ENCODE measurements around the gene KRT35. TPM values are rescaled to one million over a fixed set of nuclear protein-coding genes. Genes with fewer than 3 reads are reported as not detected.

Gene KRT35
- total and polyA plus RNA-seq, 12 donors = not detected

DNA sequence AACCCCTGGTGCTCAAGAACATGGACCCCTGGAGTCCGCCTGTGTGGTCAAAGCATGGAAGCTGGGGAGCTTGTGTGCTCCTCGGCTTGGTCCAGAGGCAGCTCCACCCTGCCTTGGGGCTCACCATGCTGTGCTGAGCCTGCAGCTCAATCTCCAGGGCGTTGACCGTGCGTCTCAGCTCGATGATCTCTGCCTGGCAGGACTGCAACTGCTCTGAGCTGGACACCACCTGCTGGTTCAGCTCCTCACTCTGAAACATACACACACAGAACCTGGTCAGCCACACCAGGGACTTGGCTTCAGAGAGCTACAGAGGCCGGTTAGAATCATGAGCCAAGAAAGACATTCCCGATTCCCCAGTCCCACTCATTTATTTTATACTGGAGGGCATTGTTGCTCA, 2.7 kb downstream of the KRT35 start:
- 88 to 89% (median 89%) methylated on average over 3 to 8 of the region's 8 CpGs for WGBS, 4 donors
- TF ChIP-seq, protein P1, sequence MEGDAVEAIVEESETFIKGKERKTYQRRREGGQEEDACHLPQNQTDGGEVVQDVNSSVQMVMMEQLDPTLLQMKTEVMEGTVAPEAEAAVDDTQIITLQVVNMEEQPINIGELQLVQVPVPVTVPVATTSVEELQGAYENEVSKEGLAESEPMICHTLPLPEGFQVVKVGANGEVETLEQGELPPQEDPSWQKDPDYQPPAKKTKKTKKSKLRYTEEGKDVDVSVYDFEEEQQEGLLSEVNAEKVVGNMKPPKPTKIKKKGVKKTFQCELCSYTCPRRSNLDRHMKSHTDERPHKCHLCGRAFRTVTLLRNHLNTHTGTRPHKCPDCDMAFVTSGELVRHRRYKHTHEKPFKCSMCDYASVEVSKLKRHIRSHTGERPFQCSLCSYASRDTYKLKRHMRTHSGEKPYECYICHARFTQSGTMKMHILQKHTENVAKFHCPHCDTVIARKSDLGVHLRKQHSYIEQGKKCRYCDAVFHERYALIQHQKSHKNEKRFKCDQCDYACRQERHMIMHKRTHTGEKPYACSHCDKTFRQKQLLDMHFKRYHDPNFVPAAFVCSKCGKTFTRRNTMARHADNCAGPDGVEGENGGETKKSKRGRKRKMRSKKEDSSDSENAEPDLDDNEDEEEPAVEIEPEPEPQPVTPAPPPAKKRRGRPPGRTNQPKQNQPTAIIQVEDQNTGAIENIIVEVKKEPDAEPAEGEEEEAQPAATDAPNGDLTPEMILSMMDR (IDR thresholded peaks at IDR 0.05) = no peak
- no peak for TF ChIP-seq POLR2A (IDR thresholded peaks at IDR 0.05)

DNA sequence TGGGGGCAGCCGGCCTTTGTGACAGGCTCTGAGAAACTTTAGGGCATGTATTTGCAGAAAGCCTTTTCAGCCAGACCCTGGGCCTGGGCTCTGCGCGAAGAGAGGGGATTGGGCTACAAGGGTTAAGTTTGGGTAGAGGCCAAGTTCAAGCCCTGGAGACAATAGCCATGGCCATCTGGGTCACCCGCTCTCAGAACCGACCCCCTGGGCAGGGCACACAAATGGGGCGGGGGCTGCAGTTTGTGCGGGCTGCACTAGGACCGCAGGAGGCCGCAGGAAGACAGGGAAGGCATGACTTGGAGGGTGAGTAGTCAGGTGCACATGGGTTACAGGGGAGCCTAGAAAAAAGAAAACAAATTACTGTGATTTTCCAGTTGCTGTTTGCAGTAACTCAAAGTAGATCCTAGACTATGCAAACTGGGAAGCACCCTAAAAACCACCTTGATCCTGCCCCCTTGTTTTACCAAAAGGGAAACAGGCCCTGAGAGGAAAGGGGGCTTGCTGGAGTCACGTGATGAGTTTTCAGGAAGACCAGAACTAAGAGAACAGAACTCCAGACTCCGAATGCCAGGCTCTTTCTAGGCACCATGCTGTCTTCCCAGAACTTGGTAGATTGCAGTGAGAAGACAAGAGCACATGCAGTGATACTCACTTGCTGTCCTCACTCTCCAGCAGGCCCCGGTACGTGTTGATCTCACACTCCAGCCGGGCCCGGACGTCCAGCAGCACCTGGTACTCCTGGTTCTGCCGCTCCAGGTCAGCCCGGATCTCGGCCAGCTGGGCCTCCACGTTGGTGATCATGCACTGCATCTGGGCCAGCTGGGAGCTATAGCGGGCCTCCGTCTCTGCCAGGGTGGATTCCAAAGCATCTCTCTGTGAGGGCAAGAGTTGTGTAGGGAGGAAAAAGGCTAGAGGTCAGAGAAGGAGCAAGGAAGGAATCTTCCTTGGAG, 3.8 kb downstream of the KRT35 start:
- 73 to 87% (median 85%) methylated on average over 14 to 22 of the region's 22 CpGs for whole genome bisulfite sequencing, 4 donors
- intact Hi-C loops (cut with DNase I) = no loop called here
- H3K4me3 ChIP-seq = no peak overlapping the region
- no peaks in the 10 kb centered on the region for H3K9me3 ChIP-seq (replicated peaks in 1 of 3)
- no peak overlapping the region for H3K27ac ChIP-seq
- DNase-seq = no peak
- no peak for TF ChIP-seq POLR2A (IDR thresholded peaks at IDR 0.05)
- TF ChIP-seq, protein P1 (IDR thresholded peaks at IDR 0.05) = no peak
- no peaks in the 10 kb centered on the region for H3K36me3 ChIP-seq (replicated peaks in 1 of 2)
- H3K4me1 ChIP-seq (replicated peaks in 1 of 2) = no peaks in the 10 kb centered on the region
- H3K27me3 ChIP-seq = no peaks in the 10 kb centered on the region

More for the DNA sequence above, 2.7 kb downstream of the KRT35 start:
- H3K4me3 ChIP-seq = no peak overlapping the region
- H3K4me1 ChIP-seq (replicated peaks in 1 of 2) = no peaks in the 10 kb centered on the region
- intact Hi-C loops (cut with DNase I) = no loop called here
- no peaks in the 10 kb centered on the region for H3K9me3 ChIP-seq (replicated peaks in 1 of 3)
- H3K27ac ChIP-seq = no peak overlapping the region
- no peaks in the 10 kb centered on the region for H3K27me3 ChIP-seq
- no peak for DNase-seq
- no peaks in the 10 kb centered on the region for H3K36me3 ChIP-seq (replicated peaks in 1 of 2)

DNA sequence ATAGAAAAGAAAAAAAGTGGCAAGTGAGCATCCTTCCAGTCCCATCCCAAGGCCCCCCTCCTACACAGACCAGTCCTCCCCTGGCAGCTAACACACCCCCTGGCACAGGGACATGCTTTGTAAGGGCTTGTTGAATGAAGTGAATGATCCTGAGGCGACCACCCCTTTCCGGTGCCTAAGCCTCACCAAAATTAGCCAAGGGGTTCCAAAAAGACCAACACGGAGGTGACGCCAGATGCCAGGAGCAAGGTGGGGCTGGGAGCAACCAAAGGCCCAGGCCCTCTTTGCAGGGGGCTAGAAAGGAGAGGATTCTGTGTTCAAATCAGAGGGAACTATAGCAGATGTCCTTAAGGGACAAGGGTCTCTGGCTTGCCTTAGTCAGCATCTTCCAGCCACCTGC, 5.5 kb downstream of the KRT35 start:
- Histone ChIP-seq H3K27me3 (no peaks in the 10 kb centered on the region), H3K4me1 (replicated peaks in 1 of 2) (no peaks in the 10 kb centered on the region), H3K4me3 (no peak overlapping the region), H3K36me3 (replicated peaks in 1 of 2) (no peaks in the 10 kb centered on the region), H3K27ac (no peak overlapping the region), H3K9me3 (replicated peaks in 1 of 3) (no peaks in the 10 kb centered on the region)
- intact Hi-C loops (cut with DNase I) = no loop called here
- TF ChIP-seq, protein P1 (IDR thresholded peaks at IDR 0.05) = no peak
- no peak for TF ChIP-seq POLR2A (IDR thresholded peaks at IDR 0.05)
- 86 to 94% (median 91%) methylated on average over 2 to 4 of the region's 4 CpGs for WGBS, 4 donors
- no peak for DNase-seq

DNA sequence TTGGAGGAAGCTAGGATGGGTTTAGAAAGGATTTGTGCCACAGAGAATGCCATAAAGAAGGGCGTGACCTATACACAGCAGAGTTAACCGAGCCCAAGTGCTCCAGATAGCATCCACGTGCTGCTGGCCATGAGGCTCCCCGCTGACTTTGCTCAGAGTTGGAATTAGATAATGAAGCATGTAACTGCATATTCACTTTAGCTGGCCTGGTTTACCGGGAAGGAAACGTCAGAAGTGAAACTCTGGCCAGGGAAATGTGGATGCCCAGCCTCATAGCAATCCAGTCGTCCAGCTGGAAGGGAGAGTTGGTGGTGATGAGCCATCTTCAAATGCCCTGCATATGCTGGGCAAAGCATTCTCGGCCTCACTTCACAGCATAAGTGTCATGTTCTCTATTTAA, 6.1 kb downstream of the KRT35 start:
- no peaks in the 10 kb centered on the region for H3K4me1 ChIP-seq (replicated peaks in 1 of 2)
- 66 to 75% (median 71%) methylated on average over 8 of the region's 8 CpGs for WGBS, 4 donors
- DNase-seq = no peak
- TF ChIP-seq, protein P1 (IDR thresholded peaks at IDR 0.05) = no peak
- no peak for TF ChIP-seq POLR2A (IDR thresholded peaks at IDR 0.05)
- H3K4me3 ChIP-seq = no peak overlapping the region
- H3K36me3 ChIP-seq (replicated peaks in 1 of 2) = no peaks in the 10 kb centered on the region
- intact Hi-C loops (cut with DNase I) = no loop called here
- H3K9me3 ChIP-seq (replicated peaks in 1 of 3) = no peaks in the 10 kb centered on the region
- no peak overlapping the region for H3K27ac ChIP-seq
- H3K27me3 ChIP-seq = no peaks in the 10 kb centered on the region
